EL (cell line): Measurements from ENCODE around the gene CACNA1S.

ENCODE experiments used
- DNase-seq: peaks from one replicate; pipeline ENCODE4 v3.0.0-alpha.2; 2016

CACNA1S gene

GRCh38 chr1:201112173-201112731 is at the start of gene CACNA1S:
CACNA1S (minus strand) TSS chr1:201112426; CDS start chr1:201112339, 87 bp downstream.
- DNase-seq: no peak

GRCh38 chr1:201157949-201158348 is 45.7 kb upstream of the CACNA1S start:
- no peak for DNase-seq

- no peak for DNase-seq
Measured at GRCh38 chr1:201156819-201157218, 44.6 kb upstream of the CACNA1S start.

GRCh38 chr1:201156346-201156745 is 44.1 kb upstream of the CACNA1S start:
- DNase-seq: no peak

- DNase-seq: no peak
Measured at GRCh38 chr1:201155354-201155753, 43.1 kb upstream of the CACNA1S start.

- peak; percentile 93 for DNase-seq
Measured at GRCh38 chr1:201154389-201155165, 42.4 kb upstream of the CACNA1S start, which contains the start of gene TMEM9. TMEM9 (minus strand) TSS chr1:201154474; CDS start chr1:201153923, 551 bp downstream.

- DNase-seq: no peak
Measured at GRCh38 chr1:201153474-201154388, 41.5 kb upstream of the CACNA1S start.

GRCh38 chr1:201149400-201149799 is 37.2 kb upstream of the CACNA1S start:
- peak; percentile 26 for DNase-seq

GRCh38 chr1:201147396-201148015 is 35.3 kb upstream of the CACNA1S start:
- no peak for DNase-seq

- DNase-seq: no peak
Measured at GRCh38 chr1:201146626-201147390, 34.6 kb upstream of the CACNA1S start.

- DNase-seq: no peak
Measured at GRCh38 chr1:201145816-201146215, 33.6 kb upstream of the CACNA1S start.

GRCh38 chr1:201145132-201145531 is 32.9 kb upstream of the CACNA1S start:
- no peak for DNase-seq

- no peak for DNase-seq
Measured at GRCh38 chr1:201144701-201145100, 32.5 kb upstream of the CACNA1S start.

- no peak for DNase-seq
Measured at GRCh38 chr1:201143726-201144635, 31.8 kb upstream of the CACNA1S start.

GRCh38 chr1:201142849-201143725 is 30.9 kb upstream of the CACNA1S start:
- DNase-seq: no peak

- no peak for DNase-seq
Measured at GRCh38 chr1:201142011-201142848, 30.0 kb upstream of the CACNA1S start.

- DNase-seq: no peak
Measured at GRCh38 chr1:201141418-201141817, 29.2 kb upstream of the CACNA1S start.

- DNase-seq: no peak
Measured at GRCh38 chr1:201140941-201141260, 28.7 kb upstream of the CACNA1S start.
